ENCODE measurements around the gene MBLAC2.

MBLAC2 gene

DNA sequence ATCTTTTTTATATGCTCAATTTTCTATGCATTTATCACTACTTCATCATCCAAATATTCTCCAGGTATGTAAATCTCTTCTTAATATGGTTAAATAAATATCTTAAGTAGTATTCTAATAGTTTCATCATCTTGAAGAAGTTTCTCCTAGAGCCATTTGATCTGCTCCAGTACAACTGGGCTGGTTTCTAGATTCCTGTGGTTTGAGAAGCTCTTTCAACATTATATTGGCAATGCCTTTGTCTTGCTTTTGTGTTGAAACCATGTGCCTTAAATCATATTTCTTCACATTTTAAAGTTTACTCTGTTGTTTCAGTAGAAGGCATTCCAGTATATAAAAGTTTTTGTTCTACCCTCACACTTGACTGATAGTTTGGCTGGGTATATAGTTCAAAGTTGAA is 27.6 kb downstream of the MBLAC2 start:
- DNase-seq, result no peak

DNA sequence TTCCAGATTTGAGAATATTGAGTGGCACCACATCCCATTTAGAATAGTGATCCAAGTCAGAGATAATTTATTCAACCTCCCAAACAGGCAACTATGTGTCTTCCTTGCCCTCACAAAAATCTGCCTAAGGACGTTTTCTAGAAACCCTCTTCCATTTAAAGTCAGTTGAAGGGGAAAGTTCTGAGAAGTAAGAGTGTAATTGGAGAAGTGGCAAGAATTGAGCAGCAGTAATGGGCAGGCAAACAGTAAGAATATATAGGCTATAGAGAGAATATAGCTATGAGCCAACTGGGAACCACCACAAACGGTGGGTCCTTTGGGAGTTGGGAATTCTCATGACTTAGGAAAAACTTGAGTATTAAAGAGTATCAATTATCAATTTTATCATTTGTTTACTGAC is 33.9 kb downstream of the MBLAC2 start:
- DNase-seq, result no peak

DNA sequence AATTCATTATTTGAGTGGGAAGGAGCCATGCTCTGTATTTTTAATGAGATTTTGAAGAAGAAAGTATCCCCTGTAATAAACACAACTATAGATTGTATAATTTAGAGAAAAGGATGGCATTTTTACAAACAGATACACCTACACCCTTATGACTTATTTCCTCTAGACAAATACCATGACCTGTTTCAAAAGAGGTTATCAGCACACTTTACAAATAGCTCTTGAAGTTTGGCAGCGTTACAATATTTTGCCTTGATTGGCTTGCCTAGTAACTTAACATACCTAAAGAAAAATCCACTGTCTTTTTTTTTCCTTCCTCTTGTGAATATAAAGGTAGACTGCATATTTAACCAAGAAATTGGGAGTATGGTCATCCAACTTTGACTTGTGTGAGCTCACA is 36.5 kb downstream of the MBLAC2 start:
- DNase-seq, result no peak

DNA sequence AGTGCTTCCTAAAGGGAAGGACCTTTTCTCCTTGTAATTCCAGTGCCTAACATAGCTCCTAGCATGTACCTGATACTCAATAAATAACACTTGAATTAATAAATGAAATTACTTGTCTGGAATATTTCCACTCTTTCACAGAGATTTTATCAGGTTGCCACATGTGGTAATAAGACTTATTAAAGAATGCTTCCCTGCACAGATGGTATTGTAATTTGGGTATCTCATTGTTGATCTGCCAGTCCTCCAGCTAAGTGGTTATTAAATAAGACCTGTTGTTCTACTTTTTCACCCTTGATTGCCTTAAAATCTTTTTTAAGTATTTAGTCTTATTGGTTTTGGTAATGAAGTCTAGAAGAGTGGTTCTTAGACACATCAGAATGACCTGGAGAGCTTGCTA is 36.9 kb downstream of the MBLAC2 start:
- no peak for DNase-seq

DNA sequence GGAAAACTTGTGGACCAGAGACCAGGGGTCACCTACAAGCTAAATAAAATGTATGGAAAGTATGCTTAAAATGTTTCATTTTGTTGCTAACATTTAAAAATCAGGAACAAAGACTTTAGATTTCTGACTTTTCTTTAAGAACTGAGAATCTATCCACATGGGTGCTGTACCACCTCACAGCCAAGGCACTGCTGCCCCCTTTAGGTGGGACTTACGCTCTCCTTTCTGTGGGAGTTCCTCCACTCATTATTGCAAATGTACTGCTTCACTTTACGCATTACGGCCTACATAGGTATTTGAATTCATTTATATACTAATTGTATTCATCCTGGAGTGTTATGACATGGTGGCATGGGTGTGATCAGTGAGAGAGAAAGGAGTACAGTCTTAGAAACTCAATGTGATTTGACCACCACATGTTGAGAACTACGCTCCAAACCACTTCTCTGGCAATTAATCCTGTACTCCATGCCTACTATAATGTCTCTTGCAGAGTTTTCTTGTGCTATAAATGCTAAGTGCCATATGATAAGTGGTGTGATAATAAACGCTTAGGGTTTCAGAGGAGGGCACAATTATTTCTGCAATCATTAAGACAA is 40.4 kb downstream of the MBLAC2 start:
- DNase-seq, result no peak

DNA sequence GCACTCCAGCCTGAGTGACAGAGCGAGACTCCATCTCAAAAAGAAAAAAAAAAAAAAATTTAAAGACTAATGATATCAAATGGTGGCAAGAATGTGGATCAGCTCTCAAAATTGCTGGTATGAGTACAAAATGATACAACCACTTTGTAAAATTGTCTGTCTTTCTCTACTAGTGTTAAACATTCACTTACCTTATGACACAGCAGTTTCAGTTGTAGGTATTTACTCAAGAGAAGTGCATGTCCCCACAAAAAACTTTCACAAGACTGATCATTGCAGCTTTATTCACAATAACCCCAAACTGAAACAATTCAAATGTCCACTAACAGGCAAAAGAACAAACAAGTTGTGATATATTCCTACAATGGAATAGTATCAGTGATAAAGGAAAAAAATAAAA is 50.3 kb downstream of the MBLAC2 start:
- no peak for DNase-seq

DNA sequence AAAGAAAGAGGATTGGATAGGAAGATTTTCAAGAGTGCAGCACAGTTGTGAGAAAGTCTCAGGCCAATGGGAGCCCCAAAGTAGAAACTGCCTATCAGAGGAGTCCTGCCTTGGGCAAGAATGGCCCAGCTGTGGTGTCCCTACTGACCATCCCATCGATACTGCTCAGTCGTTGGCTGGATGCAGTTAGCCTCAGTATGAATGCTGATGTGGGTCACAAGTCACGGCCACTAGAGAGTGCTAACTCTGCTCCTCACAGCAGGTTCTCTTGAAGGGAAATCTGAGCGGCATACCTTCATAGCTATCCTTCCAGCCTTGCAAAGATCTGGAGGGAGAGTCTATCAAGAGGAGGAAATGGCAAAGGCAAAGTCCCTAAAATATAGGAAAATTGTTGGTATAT is 53.4 kb downstream of the MBLAC2 start:
- no peak for DNase-seq

DNA sequence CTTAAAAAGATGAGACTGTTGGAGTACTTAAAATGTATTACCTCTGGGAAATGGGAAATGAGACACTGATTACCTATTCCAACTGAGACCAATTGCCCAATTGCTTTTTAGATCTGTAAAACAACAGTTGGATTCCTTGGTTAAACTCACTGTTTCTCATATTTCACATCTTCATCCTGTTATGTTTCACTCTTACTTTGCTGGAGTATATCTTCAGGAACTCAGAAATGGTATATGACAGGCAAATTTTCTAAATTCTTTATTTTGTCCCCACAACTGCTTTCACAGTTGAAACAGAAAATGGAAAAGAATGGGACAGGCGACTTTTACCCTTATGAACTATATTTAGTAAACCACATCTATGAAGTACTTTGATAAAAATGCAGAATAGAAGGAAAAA is 56.4 kb downstream of the MBLAC2 start:
- DNase-seq, result no peak

DNA sequence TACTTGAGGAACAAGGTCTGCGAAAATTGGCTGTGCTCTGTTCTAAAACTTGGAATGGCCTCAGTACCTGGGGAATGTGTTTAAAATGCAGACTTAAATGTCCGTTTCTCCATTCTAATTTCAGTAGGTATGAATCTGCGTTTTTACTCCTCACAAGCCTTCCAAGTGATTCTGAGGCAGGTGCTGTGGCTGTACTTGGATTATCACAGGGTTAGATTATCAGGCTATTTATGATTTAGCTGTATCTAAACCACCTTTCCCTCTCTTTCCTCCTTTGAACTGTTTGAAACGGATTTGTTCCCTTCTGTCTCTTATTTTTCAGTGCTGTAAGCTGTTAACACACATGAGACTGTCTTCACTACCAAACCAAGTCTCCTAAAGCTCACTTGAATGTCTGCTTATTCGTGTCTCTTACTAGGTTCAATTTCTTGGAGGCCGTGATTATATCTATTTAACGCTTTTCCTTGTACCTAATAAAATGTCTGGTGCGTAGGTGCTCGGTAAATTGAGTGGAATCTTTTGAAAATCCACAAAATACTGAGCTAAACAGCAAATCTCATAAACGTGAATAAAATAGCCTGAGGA is 64.3 kb downstream of the MBLAC2 start:
- DNase-seq, result no peak

DNA sequence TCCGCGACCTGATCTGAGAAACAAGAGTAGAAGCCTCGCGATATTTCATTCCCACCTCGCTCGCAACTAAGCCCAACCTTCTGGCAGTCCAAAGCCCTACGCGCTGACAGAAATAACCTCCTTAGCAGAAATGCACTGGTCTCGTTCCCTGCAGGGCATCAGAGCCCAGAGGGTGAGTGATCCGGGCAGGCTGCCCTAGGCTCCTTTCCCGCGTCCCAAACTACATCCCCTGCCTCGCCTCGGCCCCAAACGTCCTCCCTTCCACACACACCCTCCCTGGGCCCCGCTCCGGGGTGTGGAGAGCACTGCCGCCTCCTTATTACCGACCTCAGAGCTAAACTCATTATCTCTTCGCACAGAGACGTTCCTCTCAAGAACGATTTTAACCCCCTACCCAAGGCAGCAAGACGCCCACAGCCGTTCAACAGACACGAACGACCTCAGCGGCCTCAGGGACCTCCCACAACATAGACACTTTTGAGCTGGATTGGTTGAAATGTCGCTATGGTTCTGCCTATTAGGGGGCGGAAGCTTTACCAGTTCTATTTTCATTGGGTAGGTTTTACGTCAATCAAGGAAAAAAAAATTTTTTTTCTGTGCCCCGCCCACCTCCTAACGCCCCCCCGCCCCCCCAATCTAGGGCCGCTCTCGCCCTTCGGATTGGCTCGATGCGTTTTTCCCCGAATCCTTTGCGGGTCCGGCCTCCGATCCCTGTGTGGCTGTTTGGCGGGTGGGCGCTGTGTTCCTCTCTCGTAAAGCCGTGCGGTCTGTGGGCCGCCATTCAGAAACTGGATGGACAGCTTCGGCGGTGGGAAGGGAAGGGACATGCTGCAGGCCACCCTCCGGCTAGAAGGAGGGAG is 65.0 kb downstream of the MBLAC2 start, which contains the start of gene CETN3:
TSS of gene CETN3 (minus strand) at position 439 of the 860 bp plus-strand sequence. CDS start at position 344, 95 bp downstream.
- DNase-seq, result peak; percentile 80

DNA sequence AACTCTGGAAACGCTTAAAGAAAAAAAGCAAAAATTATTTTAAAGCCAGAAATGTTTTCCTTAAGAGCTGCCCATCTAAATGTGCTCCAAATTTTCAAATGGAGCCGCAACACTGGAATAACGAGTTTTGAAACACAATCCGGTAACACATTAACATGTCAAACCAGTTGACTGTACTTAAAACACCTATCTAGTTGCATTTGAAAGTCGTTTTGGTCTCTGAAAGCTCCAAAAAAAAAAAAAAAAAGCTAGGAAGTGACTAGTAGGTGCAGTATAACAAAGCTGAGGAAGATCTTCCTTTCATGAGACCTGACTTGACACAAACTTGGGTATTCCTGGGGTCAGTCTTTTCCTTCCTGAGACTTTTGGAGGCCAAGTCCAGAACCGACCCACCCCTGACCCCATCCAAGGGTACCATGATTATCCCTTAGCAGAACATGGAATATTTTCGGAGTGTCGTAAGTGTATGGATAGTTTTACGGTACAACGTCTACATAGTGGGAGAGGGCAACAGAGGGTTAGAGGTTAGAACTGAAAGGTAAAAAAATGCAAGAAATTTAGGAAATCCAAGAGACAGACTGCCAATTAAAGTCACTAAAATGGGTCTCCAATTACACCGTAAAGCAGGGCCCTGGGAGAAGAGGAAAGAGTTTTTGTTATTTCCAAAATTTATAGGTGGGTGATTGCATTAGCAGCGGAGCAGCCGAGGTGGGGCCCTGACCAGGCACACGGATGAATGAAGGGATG is 65.8 kb downstream of the MBLAC2 start:
- no peak for DNase-seq
